Stimulated activated CD4-positive, alpha-beta T cell treated with anti-CD3 and anti-CD28 coated beads, Interleukin-15, amount 100 ng/mL, for 48 hours (primary cell): Measurements from ENCODE around the gene GPN2.
"Not testable (repeated sequence)": the region's sequence is repeated elsewhere in the genome, so short reads cannot be mapped to it uniquely, and the experiment has no call there.

Source experiments
- DNase-seq, 2 donors: peaks; one replicate each; pipeline ENCODE4 v3.0.0-alpha.2; 2020; ENCODE audit warnings: low read depth in 2 of 2

Gene GPN2

GRCh38 chr1:26900815-26901511 lies 10.9 kb upstream of the GPN2 start:
- no peak for DNase-seq

- DNase-seq: peak; percentile 81 to 83
Measured at GRCh38 chr1:26900001-26900814, 10.1 kb upstream of the GPN2 start, which contains the start of gene GPATCH3. GPATCH3 (minus strand) TSS chr1:26900467; CDS start chr1:26900442, 25 bp downstream.

GRCh38 chr1:26897351-26897750 lies 7.3 kb upstream of the GPN2 start:
- DNase-seq: no peak

- no peak for DNase-seq
Measured at GRCh38 chr1:26894263-26894662, 4.2 kb upstream of the GPN2 start.

GRCh38 chr1:26890467-26890796 lies 349 bp upstream of the GPN2 start:
- no peak for DNase-seq

- no peak for DNase-seq
Measured at GRCh38 chr1:26888231-26888630, 1.9 kb downstream of the GPN2 start.

- DNase-seq: no peak
Measured at GRCh38 chr1:26887125-26887524, 3.0 kb downstream of the GPN2 start.

- DNase-seq: no peak
Measured at GRCh38 chr1:26882696-26883463, 7.2 kb downstream of the GPN2 start.

GRCh38 chr1:26881611-26882010 lies 8.5 kb downstream of the GPN2 start:
- DNase-seq: not testable (repeated sequence)

- DNase-seq: no peak
Measured at GRCh38 chr1:26879793-26880192, 10.3 kb downstream of the GPN2 start.

GRCh38 chr1:26877326-26877725 lies 12.8 kb downstream of the GPN2 start:
- no peak for DNase-seq

GRCh38 chr1:26874896-26875295 lies 15.2 kb downstream of the GPN2 start:
- DNase-seq: no peak

GRCh38 chr1:26873097-26873496 lies 17.0 kb downstream of the GPN2 start:
- not testable (repeated sequence) for DNase-seq

- peak; percentile 92 to 94 for DNase-seq
Measured at GRCh38 chr1:26864610-26865480, 25.2 kb downstream of the GPN2 start.

GRCh38 chr1:26863685-26864077 lies 26.4 kb downstream of the GPN2 start:
- no peak for DNase-seq

- DNase-seq: peak; percentile 33 to 48
Measured at GRCh38 chr1:26862781-26863684, 27.1 kb downstream of the GPN2 start, which contains the start of gene SFN. SFN (plus strand) TSS chr1:26863149; CDS start chr1:26863213, 64 bp downstream.

- no peak for DNase-seq
Measured at GRCh38 chr1:26861889-26862378, 28.1 kb downstream of the GPN2 start.

GRCh38 chr1:26861286-26861701 lies 28.8 kb downstream of the GPN2 start:
- DNase-seq: no peak

GRCh38 chr1:26858891-26859640 lies 31.0 kb downstream of the GPN2 start:
- DNase-seq: no peak
